WTC11 (cell line): ENCODE results near the gene NAXE.
A peak's percentile ranks its signal among the peaks of the same experiment; 100 is the strongest.

ENCODE experiments used
- ATF3 ChIP-seq: sonication (generic); formaldehyde crosslinking; conservative IDR thresholded peaks from 2 replicates; pipeline ENCODE4 v1.8.1; 2022; ENCODE audit warnings: mild to moderate bottlenecking, missing genetic modification reagents
- CREM ChIP-seq: sonication (generic); formaldehyde crosslinking; IDR thresholded peaks from 2 replicates; pipeline ENCODE4 v1.8.1; 2022; ENCODE audit warnings: mild to moderate bottlenecking, missing genetic modification reagents, moderate library complexity
- CTCF ChIP-seq: fragments of 200-600 bp; IDR thresholded peaks from 2 replicates; pipeline ENCODE4 v1.8.0; 2022; ENCODE audit warnings: antibody characterized with exemption
- MLX ChIP-seq: sonication (generic); formaldehyde crosslinking; IDR thresholded peaks from 2 replicates; pipeline ENCODE4 v1.8.1; 2023; ENCODE audit warnings: mild to moderate bottlenecking, missing genetic modification reagents, moderate library complexity
- MXD4 ChIP-seq: fragments of 250-450 bp; sonication (Bioruptor Pico); IDR thresholded peaks from 2 replicates; pipeline ENCODE4 v1.8.0; 2021; ENCODE audit warnings: mild to moderate bottlenecking, moderate library complexity, borderline replicate concordance
- NFE2L1 ChIP-seq: sonication (generic); formaldehyde crosslinking; IDR thresholded peaks from 2 replicates; pipeline ENCODE4 v1.8.1; 2023; ENCODE audit warnings: missing genetic modification reagents
- NR3C1 ChIP-seq: sonication (generic); formaldehyde crosslinking; conservative IDR thresholded peaks from 2 replicates; pipeline ENCODE4 v1.8.1; 2023; ENCODE audit warnings: low read depth, mild to moderate bottlenecking, missing genetic modification reagents
- USF2 ChIP-seq: sonication (generic); formaldehyde crosslinking; IDR thresholded peaks from 2 replicates; pipeline ENCODE4 v1.8.1; 2023; ENCODE audit warnings: mild to moderate bottlenecking, missing genetic modification reagents, moderate library complexity

- no peak for TF ChIP-seq NR3C1
- TF ChIP-seq ATF3 (CRISPR knock-in tag) = no peak
- peak; percentile 55; the same call in 1 of the 2 replicates for TF ChIP-seq CTCF
- TF ChIP-seq MLX (CRISPR knock-in tag) = no peak
- no peak for TF ChIP-seq USF2 (CRISPR knock-in tag)
- TF ChIP-seq CREM (CRISPR knock-in tag) = no peak
- no peak for TF ChIP-seq NFE2L1 (CRISPR knock-in tag)
- no peak for TF ChIP-seq MXD4
These were observed 17.4 kb downstream of the NAXE start for GRCh38 chr1:156608981-156609380.
